Thyroid gland (tissue), 4 donors: ENCODE data around the gene GALNT10.

Experiments
- POLR2A ChIP-seq, 2 donors: fragments of 450-650 bp; IDR thresholded peaks; one replicate each; pipeline ENCODE4 v1.6.1; 2017; ENCODE audit warnings: antibody characterized with exemption in 2 of 2, mild to moderate bottlenecking in 2 of 2, moderate library complexity in 1 of 2
- TF ChIP-seq, protein P1 (sequence below), 6 experiments: fragments of 200-600 bp in 3 of 6; fragments of 450-650 bp in 3 of 6; sonication (generic) in 3 of 6; IDR thresholded peaks; one replicate each; pipeline ENCODE4 v1.5.1; 2016 to 2019; ENCODE audit warnings: antibody characterized with exemption in 6 of 6, mild to moderate bottlenecking in 2 of 6, inconsistent platforms in 1 of 6, moderate library complexity in 1 of 6

DNA sequence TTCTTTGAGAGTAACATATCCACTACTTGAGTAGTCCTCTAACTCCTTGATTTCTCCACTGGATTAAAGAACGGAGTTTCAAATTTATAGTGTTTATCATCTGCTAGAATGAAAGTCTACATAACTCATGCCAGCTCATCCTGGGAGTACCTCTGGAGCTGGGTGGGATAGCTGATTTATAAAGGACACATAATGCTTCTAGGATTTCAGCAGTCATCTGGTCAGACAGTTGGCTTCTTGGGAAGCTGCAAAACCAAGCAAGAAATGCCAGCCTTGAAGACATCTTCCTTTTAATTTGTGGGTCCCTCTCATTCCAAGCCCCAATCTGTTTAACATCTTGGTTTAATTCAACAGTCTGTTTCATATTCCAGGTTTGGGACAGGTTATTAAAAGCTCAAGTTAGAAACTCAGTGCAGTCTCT, 3.2 kb downstream of the GALNT10 start:
- TF ChIP-seq POLR2A (IDR thresholded peaks at IDR 0.05) = no peak
- TF ChIP-seq, protein P1, sequence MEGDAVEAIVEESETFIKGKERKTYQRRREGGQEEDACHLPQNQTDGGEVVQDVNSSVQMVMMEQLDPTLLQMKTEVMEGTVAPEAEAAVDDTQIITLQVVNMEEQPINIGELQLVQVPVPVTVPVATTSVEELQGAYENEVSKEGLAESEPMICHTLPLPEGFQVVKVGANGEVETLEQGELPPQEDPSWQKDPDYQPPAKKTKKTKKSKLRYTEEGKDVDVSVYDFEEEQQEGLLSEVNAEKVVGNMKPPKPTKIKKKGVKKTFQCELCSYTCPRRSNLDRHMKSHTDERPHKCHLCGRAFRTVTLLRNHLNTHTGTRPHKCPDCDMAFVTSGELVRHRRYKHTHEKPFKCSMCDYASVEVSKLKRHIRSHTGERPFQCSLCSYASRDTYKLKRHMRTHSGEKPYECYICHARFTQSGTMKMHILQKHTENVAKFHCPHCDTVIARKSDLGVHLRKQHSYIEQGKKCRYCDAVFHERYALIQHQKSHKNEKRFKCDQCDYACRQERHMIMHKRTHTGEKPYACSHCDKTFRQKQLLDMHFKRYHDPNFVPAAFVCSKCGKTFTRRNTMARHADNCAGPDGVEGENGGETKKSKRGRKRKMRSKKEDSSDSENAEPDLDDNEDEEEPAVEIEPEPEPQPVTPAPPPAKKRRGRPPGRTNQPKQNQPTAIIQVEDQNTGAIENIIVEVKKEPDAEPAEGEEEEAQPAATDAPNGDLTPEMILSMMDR (IDR thresholded peaks at IDR 0.05) = no peak
